GM21360 (cell line): ENCODE data around the gene BROX.
"Not testable (repeated sequence)": the region's sequence is repeated elsewhere in the genome, so short reads cannot be mapped to it uniquely, and the experiment has no call there.

ENCODE experiments used
- ATAC-seq: cut with Tn5 transposase; IDR thresholded peaks from one replicate; pipeline ENCODE4 v1.9.1; 2021; ENCODE audit warnings: mild to moderate bottlenecking, moderate library complexity; ENCODE audit not compliant: unreplicated experiment

BROX gene

GRCh38 chr1:222730866-222731265 is 18.5 kb downstream of the BROX start:
- ATAC-seq: no peak

DNA sequence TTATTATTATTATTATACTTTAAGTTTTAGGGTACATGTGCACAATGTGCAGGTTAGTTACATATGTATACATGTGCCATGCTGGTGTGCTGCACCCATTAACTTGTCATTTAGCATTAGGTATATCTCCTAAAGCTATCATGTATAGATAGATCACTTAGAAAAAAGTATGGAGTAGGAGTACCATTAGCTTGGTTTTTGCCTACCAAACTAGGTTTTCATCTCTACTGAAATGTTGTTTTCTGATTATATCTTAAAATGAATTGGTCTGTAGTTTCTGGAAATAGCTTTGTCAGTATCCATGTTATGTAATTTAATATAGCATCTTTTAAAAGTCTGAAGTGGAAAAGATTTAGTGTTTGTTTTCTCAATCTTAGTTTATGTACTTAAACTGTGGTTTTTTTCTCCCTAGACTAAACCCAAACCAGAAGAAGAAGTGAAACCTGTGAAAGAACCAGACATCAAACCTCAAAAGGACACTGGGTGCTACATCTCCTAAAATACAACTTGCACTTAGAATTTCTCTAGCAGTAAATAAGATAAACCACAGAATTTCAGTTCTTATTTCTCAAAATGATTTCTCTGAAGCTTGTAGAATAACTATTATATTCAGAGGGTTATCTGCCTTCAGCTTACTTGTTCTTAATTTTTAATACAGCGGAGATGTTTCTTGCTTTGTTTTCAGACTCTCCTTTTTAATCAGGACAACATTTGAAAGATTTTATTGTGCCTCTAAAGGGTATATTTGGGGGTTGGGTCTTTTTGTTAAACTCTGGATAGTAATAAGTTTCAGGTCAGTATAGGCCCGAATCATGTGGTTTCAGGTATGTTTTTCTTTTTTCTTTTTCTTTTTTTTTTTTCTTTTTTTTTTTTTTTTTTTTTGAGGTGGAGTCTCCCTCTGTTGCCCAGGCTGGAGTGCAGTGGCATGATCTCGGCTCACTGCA is 20.1 kb downstream of the BROX start:
- peak; percentile 98 for ATAC-seq

DNA sequence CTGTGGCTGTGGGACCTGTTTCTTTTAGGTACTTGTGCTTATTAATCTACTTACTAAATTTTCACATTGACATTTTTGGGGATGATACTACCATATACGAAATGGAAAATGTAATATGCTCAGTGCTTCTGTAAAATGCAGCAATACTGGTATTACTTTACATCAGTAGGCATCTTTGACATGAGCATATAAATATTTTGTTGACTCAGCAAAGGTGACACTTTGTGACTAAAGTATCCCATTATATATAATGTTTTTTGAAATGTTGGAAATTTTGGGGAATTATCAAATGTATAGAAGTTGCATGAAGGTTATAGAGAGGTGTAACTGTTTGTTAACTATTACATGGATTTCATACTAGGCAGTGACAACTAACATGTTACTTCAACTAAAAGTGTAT is 22.4 kb downstream of the BROX start:
- no peak for ATAC-seq

- ATAC-seq: no peak
Measured at GRCh38 chr1:222736470-222736869, 24.1 kb downstream of the BROX start.

DNA sequence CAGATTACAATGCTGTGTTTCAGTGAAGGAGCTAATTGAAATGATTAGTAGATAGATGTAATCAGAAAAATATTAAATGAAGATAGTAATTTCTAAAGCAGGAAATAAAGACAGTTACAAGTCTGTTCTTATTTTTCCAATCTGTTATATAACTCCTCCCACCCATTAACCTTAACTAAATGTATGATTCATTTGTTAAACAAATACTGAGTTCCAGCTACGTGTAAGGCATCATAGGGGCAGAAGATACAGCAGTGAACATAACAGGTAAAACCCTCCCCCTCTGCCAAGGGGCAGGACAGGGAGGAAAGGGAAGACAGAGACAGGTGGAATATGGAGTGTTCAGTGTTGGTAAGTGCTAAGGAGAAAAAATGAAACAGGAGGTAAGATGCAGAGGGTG is 24.6 kb downstream of the BROX start, which contains the start of gene FAM177B:
TSS of gene FAM177B (plus strand) at position 231 of the 400 bp plus-strand sequence. CDS start 9,344 bp downstream, outside the sequence.
- ATAC-seq: no peak

DNA sequence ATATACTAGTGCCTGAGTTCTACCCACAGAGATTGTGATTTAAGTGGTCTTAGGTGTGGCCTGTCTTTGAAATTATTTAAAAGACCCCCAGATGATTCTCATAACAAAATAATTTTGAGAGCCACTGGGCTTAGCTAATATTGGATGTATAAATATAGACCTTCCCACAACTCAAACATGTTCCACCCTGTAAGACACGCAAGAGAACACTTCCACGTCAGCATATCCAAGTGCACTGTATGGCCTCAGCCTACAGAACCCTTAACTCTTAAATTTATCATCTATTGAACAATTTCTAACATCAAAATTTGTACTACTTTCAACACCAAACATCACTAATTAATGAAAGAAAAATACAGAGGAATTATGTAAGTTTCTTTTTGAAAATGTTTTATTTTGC is 27.1 kb downstream of the BROX start:
- ATAC-seq: no peak

GRCh38 chr1:222739929-222740328 is 27.6 kb downstream of the BROX start:
- ATAC-seq: no peak

- ATAC-seq: not testable (repeated sequence)
Measured at GRCh38 chr1:222741630-222742457, 29.5 kb downstream of the BROX start.

DNA sequence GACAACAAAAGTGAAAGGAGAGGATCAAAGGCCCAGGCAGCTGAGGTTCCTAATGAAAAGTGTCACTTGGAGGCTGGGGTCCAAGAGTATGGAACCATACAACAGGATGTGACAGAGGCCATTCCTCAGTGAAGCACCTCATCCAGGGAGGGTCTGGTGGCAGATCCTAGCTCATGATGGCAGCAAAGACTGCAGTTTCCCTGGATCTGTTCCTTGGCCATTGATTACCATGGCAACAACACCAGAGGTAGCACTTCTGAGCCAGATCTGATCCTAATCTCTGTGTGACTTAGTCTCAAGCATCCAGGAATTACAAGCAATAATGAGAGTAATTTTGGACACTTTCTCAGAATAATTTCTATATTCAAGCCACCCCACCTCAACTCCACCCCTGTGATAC is 37.6 kb downstream of the BROX start:
- ATAC-seq: no peak

DNA sequence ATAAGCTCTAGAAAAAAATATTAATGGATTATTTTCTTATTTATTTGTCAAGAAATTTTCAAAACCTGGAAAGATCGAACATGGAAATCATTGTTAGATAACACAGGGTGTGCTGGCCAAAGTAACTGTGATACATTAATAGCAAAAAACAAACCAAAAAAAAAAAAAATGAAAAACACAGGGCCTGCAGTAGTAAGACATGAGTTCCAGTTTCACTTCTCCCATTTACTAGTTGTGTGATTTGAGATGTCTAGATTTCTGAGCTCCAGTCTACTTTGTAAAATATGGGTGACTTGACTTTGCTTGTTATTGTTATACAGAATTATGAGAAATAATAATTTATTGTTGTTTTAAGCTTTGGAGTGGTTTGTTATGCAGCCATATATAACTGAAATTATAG is 38.3 kb downstream of the BROX start:
- peak; percentile 93 for ATAC-seq

GRCh38 chr1:222751255-222751654 is 38.9 kb downstream of the BROX start:
- no peak for ATAC-seq

GRCh38 chr1:222754366-222755139 is 42.2 kb downstream of the BROX start:
- no peak for ATAC-seq

- ATAC-seq: no peak
Measured at GRCh38 chr1:222757646-222758268, 45.4 kb downstream of the BROX start.

DNA sequence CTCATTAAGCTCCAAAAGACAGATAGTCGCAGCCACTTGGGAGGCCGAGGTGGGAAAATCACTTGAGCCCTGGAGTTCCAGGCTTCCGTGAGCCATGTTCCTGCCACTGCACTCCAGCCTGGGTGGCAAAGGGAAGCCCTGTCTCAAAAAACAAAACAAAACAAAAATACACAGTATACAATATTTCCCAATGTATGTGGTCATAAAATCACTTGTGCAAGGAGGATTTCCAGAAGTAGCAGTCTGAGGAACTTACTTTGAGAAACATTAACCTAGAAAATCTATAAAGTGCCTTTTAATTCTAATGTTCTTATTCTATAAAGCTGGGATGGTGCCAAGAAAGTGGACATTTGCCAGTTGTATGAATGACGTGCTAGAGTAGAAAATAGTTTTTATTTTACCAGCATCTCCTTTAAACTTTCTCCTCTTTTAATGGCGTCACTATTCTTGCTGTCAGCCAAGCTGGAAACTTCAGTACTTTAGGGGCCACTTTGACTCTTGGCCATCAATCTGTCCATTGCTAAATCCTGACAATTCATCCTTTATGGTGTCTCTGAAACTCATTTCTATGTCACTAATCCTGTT is 47.2 kb downstream of the BROX start:
- ATAC-seq: no peak

- ATAC-seq: no peak
Measured at GRCh38 chr1:222761083-222761482, 48.7 kb downstream of the BROX start.

DNA sequence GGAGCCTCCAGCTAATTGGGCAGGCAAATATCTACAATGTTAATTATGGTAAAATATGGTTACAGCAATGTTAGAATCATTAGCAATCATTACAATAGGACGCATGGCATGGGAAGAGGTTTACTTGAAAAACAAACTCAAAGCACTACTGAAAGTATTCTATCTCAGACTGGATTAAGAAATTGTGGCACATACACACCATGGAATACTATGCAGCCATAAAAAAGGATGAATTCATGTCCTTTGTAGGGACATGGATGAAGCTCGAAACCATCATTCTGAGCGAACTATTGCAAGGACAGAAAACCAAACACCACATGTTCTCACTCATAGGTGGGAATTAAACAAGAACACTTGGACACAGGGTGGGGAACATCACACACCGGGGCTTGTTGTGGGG is 49.8 kb downstream of the BROX start:
- not testable (repeated sequence) for ATAC-seq

DNA sequence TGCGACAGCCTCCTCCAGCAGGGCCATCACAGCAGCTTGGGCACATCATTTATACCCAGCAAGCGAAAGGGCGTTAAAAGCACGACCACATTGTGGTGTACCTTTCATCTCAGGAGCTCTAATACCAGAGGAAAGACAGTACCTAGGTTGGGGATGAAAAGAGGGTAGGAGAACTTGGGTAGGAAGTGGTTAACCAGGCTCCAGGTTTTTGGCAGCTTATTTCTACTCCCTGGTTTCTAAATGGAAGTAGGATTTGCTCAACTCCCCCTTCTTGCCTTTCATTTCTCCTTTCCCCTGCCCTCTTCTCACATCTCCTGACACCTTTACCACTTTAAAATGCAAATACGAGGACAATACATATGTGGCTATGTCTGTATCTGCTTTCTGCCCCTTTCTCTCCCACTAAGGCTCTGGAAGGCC is 54.8 kb downstream of the BROX start:
- ATAC-seq: no peak

- ATAC-seq: no peak
Measured at GRCh38 chr1:222768592-222768991, 56.2 kb downstream of the BROX start.

DNA sequence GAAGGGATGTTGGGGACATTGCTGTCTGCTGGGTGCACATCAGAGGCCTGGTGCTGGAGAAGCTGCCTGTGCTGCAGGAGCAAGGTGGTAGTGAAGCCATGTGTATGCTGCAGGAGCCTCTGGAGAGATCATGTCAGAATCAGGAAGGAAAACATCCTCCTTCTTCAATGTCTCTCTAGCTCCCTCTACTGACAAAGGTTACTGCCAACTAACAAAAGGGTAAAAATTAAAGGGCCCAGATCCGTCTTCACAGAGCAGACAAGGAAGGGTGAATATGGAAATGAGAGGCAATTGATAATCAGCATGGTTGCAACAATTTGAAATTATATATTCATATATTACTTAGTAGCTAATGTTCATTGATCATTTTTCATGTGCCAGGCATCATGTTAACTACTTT is 56.8 kb downstream of the BROX start:
- ATAC-seq: no peak

- ATAC-seq: no peak
Measured at GRCh38 chr1:222769971-222770620, 57.7 kb downstream of the BROX start.
